Activated naive CD4-positive, alpha-beta T cell treated with anti-CD3 and anti-CD28 coated beads for 36 hours (primary cell): ENCODE results near the gene TPRG1L. TPM values are rescaled to one million over a fixed set of nuclear protein-coding genes. Genes with fewer than 3 reads are reported as not detected.

Experiments
- CTCF ChIA-PET: fragments of 350-600 bp; sonication (Branson Sonifier 250); formaldehyde crosslinking; loops from one replicate; lab custom pipeline; 2021; ENCODE audit warnings: antibody characterized with exemption; lab: Charles Lee
- DNase-seq: peaks from one replicate; pipeline ENCODE4 v3.0.0-alpha.2; 2020
- H3K27ac Mint-ChIP-seq: one replicate; pipeline ENCODE4 v1.8.0; 2021; ENCODE audit warnings: mild to moderate bottlenecking, mixed read lengths
- H3K27me3 Mint-ChIP-seq: one replicate; pipeline ENCODE4 v1.8.0; 2021; ENCODE audit warnings: low read depth, mixed read lengths
- H3K36me3 Mint-ChIP-seq: one replicate; pipeline ENCODE4 v1.8.0; 2021; ENCODE audit warnings: low read depth, mixed read lengths
- H3K4me1 Mint-ChIP-seq: one replicate; pipeline ENCODE4 v1.8.0; 2021; ENCODE audit warnings: low read depth, mixed read lengths
- H3K4me3 Mint-ChIP-seq: one replicate; pipeline ENCODE4 v1.8.0; 2021; ENCODE audit warnings: mild to moderate bottlenecking, moderate library complexity, mixed read lengths
- H3K9me3 Mint-ChIP-seq: one replicate; pipeline ENCODE4 v1.8.0; 2021; ENCODE audit warnings: mixed read lengths
- intact Hi-C: fragments of 100-400 bp; cut with micrococcal nuclease; formaldehyde crosslinking; loops from one replicate; pipeline ENCODE4 v1.15.1; 2023
- total RNA-seq, 2 experiments: library from RNA; stranded (reverse); gene quantifications; one replicate each; pipeline ENCODE4 v1.2.3, GENCODE V29; 2021

TPRG1L gene
- total RNA-seq, 2 experiments from 2014 or later = 6.8 TPM

DNA sequence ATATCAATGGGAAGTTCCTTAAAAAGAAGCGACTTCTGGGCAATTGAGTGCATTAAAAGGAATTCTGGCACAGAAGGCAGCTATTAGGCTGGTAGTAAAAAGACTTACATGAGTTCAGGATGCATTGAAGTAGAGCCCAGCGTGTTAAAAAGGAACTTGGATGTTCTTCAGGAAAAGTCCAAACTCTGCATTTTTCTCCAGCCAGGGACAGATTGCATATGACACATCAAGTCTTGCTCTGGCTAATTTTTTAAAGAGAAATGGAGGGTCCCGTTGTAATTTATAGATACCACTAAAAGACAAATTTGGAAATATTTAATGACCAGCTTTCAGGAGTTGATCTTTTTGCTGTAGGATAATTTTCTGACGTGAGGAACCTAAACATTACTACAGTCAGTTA lies 1.2 kb downstream of the TPRG1L start:
- Mint-ChIP-seq H3K36me3 (no peaks in the 10 kb centered on the region), H3K27ac (no peak overlapping the region), H3K4me1 (peaks cover 25% of the 10 kb centered on the region), H3K9me3 (no peaks in the 10 kb centered on the region), H3K4me3 (peak overlapping the region; percentile 90), H3K27me3 (no peaks in the 10 kb centered on the region)
- CTCF ChIA-PET = interaction anchor here (0.6 to 1.0 kb wide), 3 partner anchors 10 to 265 kb away, joined by 3 to 4 read pairs (median 3); no protein-coding TSS in a partner anchor
- DNase-seq = no peak
- intact Hi-C loops = no loop called here

DNA sequence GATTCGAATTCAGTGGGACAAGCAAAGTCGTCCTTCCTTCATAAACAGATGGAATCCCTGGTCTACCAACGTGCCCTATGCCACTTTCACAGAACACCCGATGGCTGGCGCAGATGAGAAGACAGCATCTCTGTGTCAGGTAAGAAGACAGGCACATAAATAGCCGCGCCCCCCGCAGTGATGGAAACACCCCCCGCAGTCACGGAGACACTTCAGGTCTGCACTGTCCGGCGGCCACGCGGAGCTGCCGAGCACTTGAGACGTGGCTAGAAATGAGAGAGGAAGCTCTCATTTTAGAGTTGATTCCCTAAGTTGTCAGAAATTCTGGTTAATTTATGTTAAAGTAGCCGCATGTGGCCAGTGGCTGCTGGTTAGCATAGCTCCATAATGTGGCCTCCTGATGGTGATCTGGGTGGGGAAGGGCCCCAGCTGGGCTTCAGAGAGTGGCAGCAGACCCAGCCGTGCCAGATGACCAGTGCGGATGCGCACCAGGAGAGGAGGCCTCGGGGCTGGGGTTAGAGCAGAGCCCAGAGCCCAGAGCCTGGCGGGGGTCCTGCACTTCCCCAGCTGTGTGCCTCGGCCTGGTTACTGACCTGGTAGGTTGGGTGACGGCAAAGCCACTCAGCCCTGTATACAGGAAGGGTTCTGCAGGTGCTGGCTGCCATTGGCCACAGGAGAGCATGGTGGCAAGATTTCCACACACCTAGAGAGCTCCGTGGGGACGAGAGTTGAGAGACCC lies 2.9 kb downstream of the TPRG1L start:
- intact Hi-C loops = no loop called here
- H3K27me3 Mint-ChIP-seq = no peaks in the 10 kb centered on the region

DNA sequence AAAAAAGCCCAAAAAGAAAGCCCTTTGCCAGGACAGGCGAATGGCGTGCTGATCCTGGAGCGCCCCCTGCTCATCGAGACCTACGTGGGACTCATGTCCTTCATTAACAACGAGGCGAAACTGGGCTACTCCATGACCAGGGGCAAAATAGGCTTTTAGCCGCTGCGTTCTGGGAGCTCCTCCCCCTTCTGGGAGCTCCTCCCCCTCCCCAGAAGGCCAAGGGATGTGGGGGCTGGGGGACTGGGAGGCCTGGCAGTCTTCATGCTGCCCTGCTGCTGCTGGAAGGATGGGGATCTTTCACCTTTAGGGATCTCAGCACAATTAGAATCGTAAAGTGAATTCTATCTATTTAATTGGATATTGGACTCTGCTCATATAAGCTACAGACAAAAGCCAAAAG lies 3.6 kb downstream of the TPRG1L start:
- Mint-ChIP-seq H3K27me3 (no peaks in the 10 kb centered on the region), H3K36me3 (peaks cover 1% of the 10 kb centered on the region), H3K4me3 (no peak overlapping the region), H3K4me1 (peaks cover 18% of the 10 kb centered on the region), H3K27ac (no peak overlapping the region), H3K9me3 (no peaks in the 10 kb centered on the region)
- CTCF ChIA-PET = interaction anchor here (1.1 to 1.6 kb wide), 2 partner anchors 9 to 64 kb away, joined by 4 to 7 read pairs; no protein-coding TSS in a partner anchor
- intact Hi-C loops = no loop called here
- DNase-seq = no peak

More for the DNA sequence above, 2.9 kb downstream of the TPRG1L start:
- CTCF ChIA-PET = interaction anchor here (1.1 to 1.6 kb wide), 2 partner anchors 8 to 63 kb away, joined by 4 to 7 read pairs; no protein-coding TSS in a partner anchor
- Mint-ChIP-seq H3K4me3 (no peak overlapping the region), H3K36me3 (peaks cover under 1% of the 10 kb centered on the region), H3K4me1 (peaks cover 25% of the 10 kb centered on the region), H3K9me3 (no peaks in the 10 kb centered on the region), H3K27ac (no peak overlapping the region)
- no peak for DNase-seq

DNA sequence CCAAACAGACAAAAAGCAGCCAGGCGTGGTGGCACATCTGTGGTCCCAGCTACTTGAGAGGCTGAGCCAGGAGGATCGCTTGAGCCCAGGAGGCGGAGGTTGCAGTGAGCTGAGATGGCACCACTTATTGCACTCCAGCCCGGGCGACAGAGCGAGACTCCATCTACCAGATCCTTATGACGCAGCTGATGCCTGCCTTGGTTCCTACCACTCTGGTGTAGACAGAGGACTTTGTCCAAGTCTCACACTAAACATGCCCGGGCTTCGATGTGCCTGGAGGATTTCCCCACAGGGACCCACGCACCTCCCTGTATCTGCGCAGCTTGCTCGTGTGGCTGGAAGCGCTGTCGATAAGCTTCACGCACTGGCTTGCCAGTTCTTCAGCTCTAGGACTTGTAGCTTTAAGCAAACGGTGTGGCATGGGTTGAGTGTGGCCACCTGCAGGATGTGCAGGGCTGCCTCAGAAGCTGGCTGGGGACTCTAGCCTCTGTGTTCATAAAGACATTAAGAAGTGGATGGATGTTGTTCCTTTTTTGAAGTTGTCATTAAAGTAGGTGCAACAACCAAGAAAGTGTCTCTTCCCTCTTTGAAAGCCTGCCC lies 4.8 kb downstream of the TPRG1L start:
- intact Hi-C loops = no loop called here
- Mint-ChIP-seq H3K9me3 (no peaks in the 10 kb centered on the region), H3K36me3 (peaks cover 4% of the 10 kb centered on the region), H3K4me1 (peaks cover 7% of the 10 kb centered on the region), H3K27ac (no peak overlapping the region), H3K27me3 (no peaks in the 10 kb centered on the region), H3K4me3 (no peak overlapping the region)
- CTCF ChIA-PET = interaction anchor here (0.8 kb wide), 1 partner anchor 177 kb away, joined by 3 read pairs; no protein-coding TSS in a partner anchor
- DNase-seq = no peak

- no peaks in the 10 kb centered on the region for H3K27me3 Mint-ChIP-seq
- intact Hi-C loops = no loop called here
- H3K4me1 Mint-ChIP-seq = peaks cover 6% of the 10 kb centered on the region
- peaks cover 5% of the 10 kb centered on the region for H3K36me3 Mint-ChIP-seq
- no peaks in the 10 kb centered on the region for H3K9me3 Mint-ChIP-seq
- H3K27ac Mint-ChIP-seq = no peak overlapping the region
- H3K4me3 Mint-ChIP-seq = no peak overlapping the region
- CTCF ChIA-PET = no interaction called here
- no peak for DNase-seq
These were observed 5.4 kb downstream of the TPRG1L start for GRCh38 chr1:3630161-3630611.

DNA sequence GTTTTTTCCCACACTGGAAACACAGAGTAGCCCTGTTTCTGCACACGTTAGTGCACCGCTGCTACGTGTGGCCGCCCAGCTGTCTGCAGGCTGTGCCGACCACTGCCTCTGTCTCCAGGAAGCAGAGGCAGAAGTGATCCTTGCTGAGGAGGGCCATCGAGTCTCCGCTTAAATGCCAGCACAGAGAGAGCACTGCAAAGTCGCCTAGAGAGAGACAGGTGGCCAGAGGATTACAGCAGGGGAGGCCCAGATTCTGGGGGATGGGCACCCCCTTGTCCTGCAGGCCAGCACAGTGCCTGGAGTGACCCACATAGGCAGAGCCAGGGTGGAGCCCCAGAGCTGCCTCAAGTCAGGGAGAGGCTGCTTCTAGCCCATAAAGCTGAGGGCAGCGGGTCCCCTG lies 6.1 kb downstream of the TPRG1L start:
- Mint-ChIP-seq H3K36me3 (peaks cover 5% of the 10 kb centered on the region), H3K4me3 (no peak overlapping the region), H3K27me3 (no peaks in the 10 kb centered on the region), H3K9me3 (no peaks in the 10 kb centered on the region), H3K27ac (no peak overlapping the region), H3K4me1 (peaks cover 3% of the 10 kb centered on the region)
- CTCF ChIA-PET = no interaction called here
- DNase-seq = no peak
- intact Hi-C loops = no loop called here

DNA sequence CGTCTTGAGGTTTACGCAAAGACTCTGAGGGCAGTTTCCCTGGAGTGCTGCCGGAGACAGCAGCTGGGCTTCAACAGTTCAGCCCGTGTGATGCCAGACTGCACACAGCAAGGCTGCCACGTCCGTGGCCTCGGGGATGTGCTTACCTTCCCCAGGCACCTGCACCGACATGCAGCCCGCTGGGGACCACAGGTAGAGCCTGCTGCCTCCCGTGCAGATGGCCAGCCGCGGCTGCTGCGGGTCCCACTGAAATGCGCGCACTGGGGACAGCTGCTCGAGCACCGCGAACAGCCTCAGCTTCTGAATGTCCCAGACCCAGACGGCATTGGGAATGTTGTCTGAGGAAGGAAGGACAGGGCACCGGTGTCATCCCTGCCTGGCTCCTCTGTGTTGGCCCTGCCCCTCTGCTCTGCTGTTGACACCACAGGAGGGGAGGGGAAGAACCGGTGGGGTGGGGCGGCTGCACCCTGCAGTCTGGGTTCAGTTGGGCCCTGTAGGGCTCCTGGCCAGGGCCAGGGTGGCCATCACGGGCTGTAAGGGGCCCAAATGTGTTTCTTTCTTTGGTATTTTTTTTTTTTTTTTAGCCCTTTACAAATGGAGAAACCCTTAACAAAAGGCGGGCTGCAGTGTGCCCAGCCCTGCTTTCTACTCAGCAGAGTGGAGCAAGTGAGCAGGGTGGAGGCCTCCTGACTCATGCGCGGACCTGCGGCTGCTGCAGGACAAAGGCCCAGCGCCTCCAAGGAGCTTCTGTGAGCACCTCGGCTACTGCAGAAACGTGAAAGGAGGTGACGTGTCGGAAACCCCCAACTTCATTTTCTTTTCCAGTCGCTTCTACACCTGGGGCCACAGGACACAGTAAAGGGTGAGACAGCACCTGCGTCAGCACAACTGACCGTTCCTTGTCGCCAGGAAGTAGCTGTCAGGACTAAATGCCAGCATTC lies 6.8 kb downstream of the TPRG1L start:
- Mint-ChIP-seq H3K4me1 (no peaks in the 10 kb centered on the region), H3K36me3 (peaks cover 9% of the 10 kb centered on the region), H3K9me3 (no peaks in the 10 kb centered on the region), H3K4me3 (no peak overlapping the region), H3K27ac (no peak overlapping the region), H3K27me3 (no peaks in the 10 kb centered on the region)
- CTCF ChIA-PET = interaction anchor here (0.8 kb wide), 1 partner anchor 10 kb away, joined by 3 read pairs; no protein-coding TSS in a partner anchor
- intact Hi-C loops = no loop called here
- DNase-seq = no peak

DNA sequence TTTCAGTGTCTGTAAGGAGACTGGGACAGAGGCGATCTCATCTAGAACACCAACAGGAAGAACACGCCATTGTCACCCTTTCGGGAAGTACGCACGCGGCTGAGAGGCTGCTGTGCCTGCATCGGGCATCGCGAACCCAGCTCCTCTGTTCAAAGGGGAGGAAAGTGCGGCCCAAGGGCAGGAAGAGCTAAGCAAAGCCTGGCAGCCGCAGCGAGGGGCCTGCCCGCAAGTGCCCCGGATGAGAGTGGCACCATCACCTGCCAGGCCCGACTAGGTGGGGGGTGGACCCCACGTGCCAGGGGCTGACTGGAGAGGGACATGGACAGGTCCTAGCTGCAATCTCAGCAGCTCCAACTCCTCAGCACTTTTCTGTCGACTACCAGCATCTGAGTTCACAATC lies 7.5 kb downstream of the TPRG1L start:
- Mint-ChIP-seq H3K4me1 (no peaks in the 10 kb centered on the region), H3K27me3 (no peaks in the 10 kb centered on the region), H3K36me3 (peaks cover 13% of the 10 kb centered on the region), H3K27ac (no peak overlapping the region), H3K4me3 (no peak overlapping the region), H3K9me3 (no peaks in the 10 kb centered on the region)
- no peak for DNase-seq
- intact Hi-C loops = no loop called here
- CTCF ChIA-PET = interaction anchor here (0.8 kb wide), 1 partner anchor 11 kb away, joined by 3 read pairs; no protein-coding TSS in a partner anchor

DNA sequence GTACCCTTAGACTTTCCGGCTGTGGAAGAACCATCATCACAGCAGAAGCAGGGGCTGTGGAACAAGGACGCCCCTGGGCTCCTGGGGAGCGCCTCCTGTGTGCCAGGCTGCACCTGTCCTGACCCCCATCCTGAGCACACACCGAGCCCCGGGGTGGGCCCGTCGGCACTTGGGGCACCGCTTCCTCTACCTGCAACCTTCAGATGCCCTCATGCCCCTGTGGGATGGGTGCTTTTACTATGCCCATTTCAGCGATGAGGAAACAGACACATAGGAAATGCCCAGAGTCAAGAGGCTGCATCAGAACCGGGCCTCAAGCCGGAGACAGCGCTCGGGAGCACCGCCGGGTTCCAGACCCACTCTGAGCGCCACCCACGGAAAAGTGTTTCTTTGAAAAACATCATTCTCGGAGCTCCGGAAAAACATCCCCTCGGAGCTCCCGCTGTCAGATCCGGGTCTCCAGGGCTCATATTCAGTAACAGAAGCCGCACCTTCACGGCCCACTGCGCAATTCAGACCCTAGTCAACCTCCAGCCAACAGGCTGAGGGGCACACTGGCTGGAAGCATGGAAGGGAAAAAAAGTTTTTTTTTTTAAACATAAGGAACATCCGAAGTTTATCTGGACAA lies 8.0 kb downstream of the TPRG1L start:
- Mint-ChIP-seq H3K27me3 (no peaks in the 10 kb centered on the region), H3K4me3 (no peak overlapping the region), H3K9me3 (no peaks in the 10 kb centered on the region), H3K4me1 (no peaks in the 10 kb centered on the region), H3K27ac (no peak overlapping the region), H3K36me3 (peaks cover 13% of the 10 kb centered on the region)
- intact Hi-C loops = no loop called here
- CTCF ChIA-PET = interaction anchor here (0.8 kb wide), 1 partner anchor 11 kb away, joined by 3 read pairs; no protein-coding TSS in a partner anchor
- DNase-seq = no peak

- H3K36me3 Mint-ChIP-seq = peaks cover 13% of the 10 kb centered on the region
- intact Hi-C loops = no loop called here
- H3K4me3 Mint-ChIP-seq = no peak overlapping the region
- H3K27me3 Mint-ChIP-seq = no peaks in the 10 kb centered on the region
- H3K4me1 Mint-ChIP-seq = no peaks in the 10 kb centered on the region
- DNase-seq = no peak
- no peak overlapping the region for H3K27ac Mint-ChIP-seq
- H3K9me3 Mint-ChIP-seq = no peaks in the 10 kb centered on the region
- CTCF ChIA-PET = no interaction called here
These were observed 8.7 kb downstream of the TPRG1L start for GRCh38 chr1:3633344-3634058.

- Mint-ChIP-seq H3K36me3 (peaks cover 13% of the 10 kb centered on the region), H3K27me3 (no peaks in the 10 kb centered on the region), H3K27ac (no peak overlapping the region), H3K9me3 (no peaks in the 10 kb centered on the region), H3K4me3 (no peak overlapping the region), H3K4me1 (no peaks in the 10 kb centered on the region)
- no peak for DNase-seq
- intact Hi-C loops = no loop called here
- CTCF ChIA-PET = no interaction called here
These were observed 9.4 kb downstream of the TPRG1L start for GRCh38 chr1:3634059-3634800.
